H9 (cell line): ENCODE measurements around the gene CROCC. TPM values are rescaled to one million over a fixed set of nuclear protein-coding genes. Genes with fewer than 3 reads are reported as not detected.
A peak's percentile ranks its signal among the peaks of the same experiment; 100 is the strongest.

Experiments
- DNase-seq: peaks from one replicate; pipeline ENCODE4 v3.0.0-alpha.2; 2017
- H2AFZ ChIP-seq: one replicate; pipeline ENCODE4 v1.6.1; 2013; ENCODE audit warnings: mild to moderate bottlenecking, low read length, control low read depth, moderate library complexity
- H2AK5ac ChIP-seq: 2 replicates; pipeline ENCODE4 v1.6.1; 2013; ENCODE audit warnings: low read length, control low read depth, mixed read lengths; ENCODE audit not compliant: insufficient read length
- H2BK120ac ChIP-seq: one replicate; pipeline ENCODE4 v1.6.1; 2013; ENCODE audit warnings: low read depth, mild to moderate bottlenecking, low read length, control low read depth, inconsistent platforms; ENCODE audit not compliant: poor library complexity, severe bottlenecking
- H2BK12ac ChIP-seq: 2 replicates; pipeline ENCODE4 v1.6.1; 2013; ENCODE audit warnings: low read length, control low read depth, mixed read lengths, low read depth; ENCODE audit not compliant: insufficient read length
- H2BK15ac ChIP-seq: 2 replicates; pipeline ENCODE4 v1.6.1; 2013; ENCODE audit warnings: low read depth, low read length, control low read depth
- H2BK20ac ChIP-seq: one replicate; pipeline ENCODE4 v1.6.1; 2013; ENCODE audit warnings: low read depth, mild to moderate bottlenecking, low read length, control low read depth, inconsistent platforms; ENCODE audit not compliant: poor library complexity, severe bottlenecking
- H2BK5ac ChIP-seq: 2 replicates; pipeline ENCODE4 v1.6.1; 2013; ENCODE audit warnings: low read length, control low read depth, mixed read lengths; ENCODE audit not compliant: insufficient read length
- H3K14ac ChIP-seq: 2 replicates; pipeline ENCODE4 v1.6.1; 2013; ENCODE audit warnings: low read length, control low read depth; ENCODE audit not compliant: insufficient read depth
- H3K18ac ChIP-seq: 2 replicates; pipeline ENCODE4 v1.6.1; 2013; ENCODE audit warnings: low read depth, mild to moderate bottlenecking, mixed read lengths, low read length, control low read depth; ENCODE audit not compliant: insufficient read length
- H3K23ac ChIP-seq: 2 replicates; pipeline ENCODE4 v1.6.1; 2013; ENCODE audit warnings: low read length, control low read depth, mixed read lengths, low read depth; ENCODE audit not compliant: insufficient read length
- H3K23me2 ChIP-seq: 2 replicates; pipeline ENCODE4 v1.6.1; 2013; ENCODE audit warnings: low read depth, mild to moderate bottlenecking, mixed read lengths, low read length, control low read depth; ENCODE audit not compliant: insufficient read length, poor library complexity, severe bottlenecking
- H3K27ac ChIP-seq: 2 replicates; pipeline ENCODE4 v1.5.1; 2013; ENCODE audit warnings: low read length, control low read depth, mixed read lengths, low read depth; ENCODE audit not compliant: insufficient read length
- H3K27me3 ChIP-seq: 2 replicates; pipeline ENCODE4 v1.6.1; 2013; ENCODE audit warnings: low read length, control low read depth, inconsistent platforms; ENCODE audit not compliant: insufficient read depth
- H3K4ac ChIP-seq: 2 replicates; pipeline ENCODE4 v1.6.1; 2013; ENCODE audit warnings: low read depth, mild to moderate bottlenecking, control low read depth, inconsistent platforms, low read length, moderate library complexity
- H3K4me1 ChIP-seq: 2 replicates; pipeline ENCODE4 v1.6.1; 2013; ENCODE audit warnings: low read length, control low read depth, inconsistent platforms; ENCODE audit not compliant: insufficient read depth
- H3K4me2 ChIP-seq: 2 replicates; pipeline ENCODE4 v1.6.1; 2013; ENCODE audit warnings: low read length, control low read depth, mixed read lengths; ENCODE audit not compliant: insufficient read length, insufficient read depth
- H3K56ac ChIP-seq: 2 replicates; pipeline ENCODE4 v1.6.1; 2013; ENCODE audit warnings: low read depth, mild to moderate bottlenecking, mixed read lengths, low read length, control low read depth; ENCODE audit not compliant: insufficient read length
- H3K79me1 ChIP-seq: 2 replicates; pipeline ENCODE4 v1.6.1; 2013; ENCODE audit warnings: low read depth, mild to moderate bottlenecking, moderate library complexity, low read length, control low read depth, inconsistent platforms; ENCODE audit not compliant: insufficient read depth, poor library complexity, severe bottlenecking
- H3K79me2 ChIP-seq: 2 replicates; pipeline ENCODE4 v1.6.1; 2013; ENCODE audit warnings: low read length, control low read depth, inconsistent platforms; ENCODE audit not compliant: insufficient read depth
- H3K9ac ChIP-seq: 2 replicates; pipeline ENCODE4 v1.6.1; 2013; ENCODE audit warnings: low read length, control low read depth, mixed read lengths; ENCODE audit not compliant: insufficient read length; ENCODE audit errors: extremely low read depth
- H3K9me3 ChIP-seq: one replicate; pipeline ENCODE4 v1.6.1; 2013; ENCODE audit warnings: low read depth, low read length, inconsistent platforms; ENCODE audit not compliant: control insufficient read depth
- H3T11ph ChIP-seq: one replicate; pipeline ENCODE4 v1.6.1; 2013; ENCODE audit warnings: mild to moderate bottlenecking, low read length, control low read depth, inconsistent platforms
- H4K20me1 ChIP-seq: one replicate; pipeline ENCODE4 v1.6.1; 2013; ENCODE audit not compliant: control insufficient read depth, insufficient read length, insufficient read depth
- H4K5ac ChIP-seq: 2 replicates; pipeline ENCODE4 v1.6.1; 2013; ENCODE audit warnings: low read depth, mild to moderate bottlenecking, mixed read lengths, low read length, control low read depth; ENCODE audit not compliant: insufficient read length
- H4K8ac ChIP-seq: replicated peaks from 2 replicates; pipeline ENCODE4 v1.6.1; 2013; ENCODE audit warnings: low read length, control low read depth, mixed read lengths, low read depth; ENCODE audit not compliant: insufficient read length
- H4K91ac ChIP-seq: 2 replicates; pipeline ENCODE4 v1.6.1; 2013; ENCODE audit warnings: low read depth, mild to moderate bottlenecking, moderate library complexity, mixed read lengths, low read length, control low read depth; ENCODE audit not compliant: insufficient read length
- H3K27ac Mint-ChIP-seq, 3 experiments: 2 replicates in 2 of 3; 3 replicates in 1 of 3; pipeline ENCODE4 v1.8.0; 2020 to 2021; ENCODE audit warnings: mixed read lengths in 3 of 3, mild to moderate bottlenecking in 1 of 3, moderate library complexity in 1 of 3
- H3K27me3 Mint-ChIP-seq: 2 replicates; pipeline ENCODE4 v1.8.0; 2021; ENCODE audit warnings: low read depth, mild to moderate bottlenecking, moderate library complexity, mixed read lengths
- H3K36me3 Mint-ChIP-seq, 3 experiments: 2 replicates in 2 of 3; 3 replicates in 1 of 3; pipeline ENCODE4 v1.8.0; 2020 to 2021; ENCODE audit warnings: low read depth in 3 of 3, mixed read lengths in 3 of 3; ENCODE audit not compliant: insufficient read depth in 1 of 3
- H3K4me1 Mint-ChIP-seq, 2 experiments: 2 replicates each; pipeline ENCODE4 v1.8.0; 2020; ENCODE audit warnings: mixed read lengths in 2 of 2
- H3K4me3 Mint-ChIP-seq, 2 experiments: 2 replicates in 1 of 2; 3 replicates in 1 of 2; pipeline ENCODE4 v1.8.0; 2020 to 2021; ENCODE audit warnings: mild to moderate bottlenecking in 2 of 2, mixed read lengths in 2 of 2, moderate library complexity in 1 of 2
- H3K9me3 Mint-ChIP-seq, 2 experiments: 2 replicates in 1 of 2; 3 replicates in 1 of 2; pipeline ENCODE4 v1.8.0; 2020; ENCODE audit warnings: mild to moderate bottlenecking in 2 of 2, mixed read lengths in 2 of 2, moderate library complexity in 1 of 2
- WGBS: extraction: QIAGEN DNeasy Blood & Tissue Kit; methylation state at CpG from one replicate; pipeline ENCODE4 v1.1.7; 2013; ENCODE audit warnings: missing lambda C conversion rate, low lambda C conversion rate, mixed read lengths; ENCODE audit not compliant: insufficient read length; ENCODE audit errors: extremely low coverage; 5-methylcytosine and 5-hydroxymethylcytosine counted together
- total RNA-seq: library from RNA; stranded (reverse); gene quantifications from 2 replicates; pipeline ENCODE4 v1.2.1, GENCODE V29; 2021
- TF ChIP-seq, protein P1 (sequence below): fragments of 200-600 bp; sonication (generic); conservative IDR thresholded peaks from 3 replicates; pipeline ENCODE4 v1.8.0; 2021; ENCODE audit warnings: antibody characterized with exemption, mild to moderate bottlenecking

CROCC gene
- total RNA-seq, 1 experiment from 2014 or later, result 40.7 TPM

DNA sequence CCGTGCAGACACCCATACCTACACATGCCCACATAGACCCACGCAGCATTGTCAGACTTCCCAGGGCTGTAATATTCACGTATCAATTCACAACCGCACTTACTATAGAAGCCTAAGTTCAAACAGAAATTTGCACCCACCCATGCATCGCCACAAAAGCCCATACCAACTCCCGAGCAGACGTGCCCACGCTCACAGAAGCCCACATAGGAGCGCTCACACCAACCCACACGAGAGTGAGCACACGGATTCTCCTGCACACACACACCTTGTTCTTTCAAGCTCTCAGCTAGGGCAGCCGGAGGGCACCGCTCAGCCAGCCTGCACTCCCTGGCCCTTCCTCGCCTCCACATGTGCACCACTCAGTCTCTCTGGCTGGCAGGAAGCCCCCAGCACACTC, 54.1 kb downstream of the CROCC start:
- no peaks in the 10 kb centered on the region for H4K20me1 ChIP-seq
- H3K36me3 Mint-ChIP-seq, result peaks cover 8 to 44% (median 42%) of the 10 kb centered on the region in 3 experiments
- no peaks in the 10 kb centered on the region; the same call in 1 of the 2 replicates for H3K4me1 ChIP-seq
- no peak overlapping the region for H3K27ac ChIP-seq
- no peak overlapping the region for H3K4ac ChIP-seq
- no peaks in the 10 kb centered on the region for H3K79me1 ChIP-seq
- no peak overlapping the region for H3K9ac ChIP-seq
- no peak overlapping the region for H4K91ac ChIP-seq
- H3K4me1 Mint-ChIP-seq, result peaks cover 18 to 40% of the 10 kb centered on the region in 2 experiments
- H4K5ac ChIP-seq, result no peak overlapping the region
- no peak overlapping the region for H2AK5ac ChIP-seq
- H3K23me2 ChIP-seq, result peaks cover 11% of the 10 kb centered on the region
- no peaks in the 10 kb centered on the region for H3K9me3 Mint-ChIP-seq
- H2BK120ac ChIP-seq, result no peak overlapping the region
- no peaks in the 10 kb centered on the region; the same call in 1 of the 2 replicates for H3K79me2 ChIP-seq
- TF ChIP-seq, protein P1, sequence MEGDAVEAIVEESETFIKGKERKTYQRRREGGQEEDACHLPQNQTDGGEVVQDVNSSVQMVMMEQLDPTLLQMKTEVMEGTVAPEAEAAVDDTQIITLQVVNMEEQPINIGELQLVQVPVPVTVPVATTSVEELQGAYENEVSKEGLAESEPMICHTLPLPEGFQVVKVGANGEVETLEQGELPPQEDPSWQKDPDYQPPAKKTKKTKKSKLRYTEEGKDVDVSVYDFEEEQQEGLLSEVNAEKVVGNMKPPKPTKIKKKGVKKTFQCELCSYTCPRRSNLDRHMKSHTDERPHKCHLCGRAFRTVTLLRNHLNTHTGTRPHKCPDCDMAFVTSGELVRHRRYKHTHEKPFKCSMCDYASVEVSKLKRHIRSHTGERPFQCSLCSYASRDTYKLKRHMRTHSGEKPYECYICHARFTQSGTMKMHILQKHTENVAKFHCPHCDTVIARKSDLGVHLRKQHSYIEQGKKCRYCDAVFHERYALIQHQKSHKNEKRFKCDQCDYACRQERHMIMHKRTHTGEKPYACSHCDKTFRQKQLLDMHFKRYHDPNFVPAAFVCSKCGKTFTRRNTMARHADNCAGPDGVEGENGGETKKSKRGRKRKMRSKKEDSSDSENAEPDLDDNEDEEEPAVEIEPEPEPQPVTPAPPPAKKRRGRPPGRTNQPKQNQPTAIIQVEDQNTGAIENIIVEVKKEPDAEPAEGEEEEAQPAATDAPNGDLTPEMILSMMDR, result no peak
- H3K27ac Mint-ChIP-seq, result peak overlapping the region; percentile 79 to 87 (median 81); a peak in 6 of 7 replicates
- no CpG with 5 or more reads among the region's 14 CpGs for WGBS
- no peak overlapping the region for H3K14ac ChIP-seq
- H3K4me2 ChIP-seq, result no peak overlapping the region
- no peaks in the 10 kb centered on the region; the same call in 1 of the 2 replicates for H3K27me3 Mint-ChIP-seq
- H3K18ac ChIP-seq, result no peak overlapping the region
- H3K23ac ChIP-seq, result no peak overlapping the region
- H3K56ac ChIP-seq, result no peak overlapping the region
- H3K27me3 ChIP-seq, result no peaks in the 10 kb centered on the region
- H3K9me3 ChIP-seq, result no peaks in the 10 kb centered on the region
- DNase-seq, result no peak
- H2BK20ac ChIP-seq, result no peak overlapping the region
- no peak overlapping the region for H2BK15ac ChIP-seq
- H3K4me3 Mint-ChIP-seq, result peak overlapping the region in 1 of 2 experiments; percentile 2; a peak in 1 of 5 replicates
- H4K8ac ChIP-seq, result no peak overlapping the region
- H3T11ph ChIP-seq, result no peak overlapping the region
- no peak overlapping the region for H2AFZ ChIP-seq
- no peak overlapping the region for H2BK12ac ChIP-seq
- no peak overlapping the region for H2BK5ac ChIP-seq
